LNCaP clone FGC (cell line): ENCODE results near the gene TRIM2.

ENCODE experiments used
- DNase-seq: peaks from one replicate; pipeline ENCODE4 v3.0.0-alpha.2; 2011; ENCODE audit warnings: low read depth
- H3K4me3 ChIP-seq: 2 replicates; pipeline ENCODE4 v1.5.1; 2011; ENCODE audit warnings: mild to moderate bottlenecking, low read depth, low read length, control low read depth
- CTCF ChIP-seq: IDR thresholded peaks from 2 replicates; pipeline ENCODE4 v1.5.1; 2012; ENCODE audit warnings: mild to moderate bottlenecking; ENCODE audit not compliant: control insufficient read depth, insufficient read depth; ENCODE audit errors: extremely low read depth

Gene TRIM2

GRCh38 chr4:153265306-153266047, 61.2 kb downstream of the TRIM2 start:
- no peak for TF ChIP-seq CTCF
- H3K4me3 ChIP-seq: no peak overlapping the region
- DNase-seq: no peak

- no peak for TF ChIP-seq CTCF
- DNase-seq: peak; percentile 76
- no peak overlapping the region for H3K4me3 ChIP-seq
These were observed 62.7 kb downstream of the TRIM2 start for GRCh38 chr4:153266988-153267387.

GRCh38 chr4:153267890-153268289, 63.6 kb downstream of the TRIM2 start:
- DNase-seq: no peak
- H3K4me3 ChIP-seq: no peak overlapping the region
- no peak for TF ChIP-seq CTCF

- TF ChIP-seq CTCF: no peak
- no peak overlapping the region for H3K4me3 ChIP-seq
- DNase-seq: no peak
These were observed 64.1 kb downstream of the TRIM2 start for GRCh38 chr4:153268295-153268694.

- TF ChIP-seq CTCF: no peak
- H3K4me3 ChIP-seq: no peak overlapping the region
- DNase-seq: peak; percentile 97
These were observed 65.2 kb downstream of the TRIM2 start for GRCh38 chr4:153269218-153269990.

GRCh38 chr4:153270361-153270760, 66.1 kb downstream of the TRIM2 start:
- TF ChIP-seq CTCF: no peak
- no peak overlapping the region; the same call in 1 of the 2 replicates for H3K4me3 ChIP-seq
- no peak for DNase-seq
